Vein endothelial cell (primary cell): ENCODE results near the gene PIK3R1. TPM values are rescaled to one million over a fixed set of nuclear protein-coding genes. Genes with fewer than 3 reads are reported as not detected.

Experiments used
- total RNA-seq: library from RNA; depleted of rRNA; stranded (reverse); fragments of >200 nt; gene quantifications from 2 replicates; pipeline ENCODE4 v1.2.3, GENCODE V29; 2012

Gene PIK3R1
- 33.0 and 33.9 TPM in 2 replicates for total RNA-seq

DNA sequence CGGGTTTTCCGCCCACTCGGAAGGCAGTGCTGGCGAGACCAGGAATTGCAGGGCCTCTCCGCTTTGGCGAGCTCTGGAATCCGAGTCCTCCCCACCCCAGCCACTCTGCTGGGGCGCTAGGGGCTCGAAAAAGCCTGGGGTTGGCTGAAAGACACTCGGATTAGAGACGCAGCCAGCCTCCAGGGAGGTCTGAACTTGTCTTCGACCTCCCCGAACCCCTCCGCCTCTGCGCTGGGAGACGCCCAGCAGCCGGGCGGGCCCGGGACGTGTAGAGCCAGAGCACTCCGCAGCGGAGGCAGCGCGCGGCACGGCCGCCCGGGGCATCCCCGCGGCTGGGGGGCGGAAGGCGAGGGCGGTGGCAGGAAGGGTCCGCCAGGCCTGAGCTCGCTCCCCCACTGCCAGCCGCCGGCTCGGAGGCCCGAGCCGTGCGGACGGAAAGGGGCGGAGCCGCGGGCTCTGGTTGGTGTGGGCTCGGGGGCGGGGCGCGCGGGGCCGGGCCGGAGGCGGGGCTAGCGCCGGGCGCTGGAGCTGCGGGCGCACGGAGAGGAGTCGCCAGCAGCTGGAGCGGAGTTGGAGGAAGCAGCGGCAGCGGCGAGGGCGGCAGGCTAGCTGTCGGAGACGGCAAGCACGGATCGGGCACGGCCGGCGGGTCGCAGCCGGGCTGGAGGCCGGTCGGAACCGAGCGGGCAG lies at the start of gene PIK3R1:
PIK3R1 (plus strand) TSS at position 549 of the 690 bp plus-strand sequence. CDS start 10,920 bp downstream, outside the sequence.

